Measurements from ENCODE around the gene SLC22A17.

DNA sequence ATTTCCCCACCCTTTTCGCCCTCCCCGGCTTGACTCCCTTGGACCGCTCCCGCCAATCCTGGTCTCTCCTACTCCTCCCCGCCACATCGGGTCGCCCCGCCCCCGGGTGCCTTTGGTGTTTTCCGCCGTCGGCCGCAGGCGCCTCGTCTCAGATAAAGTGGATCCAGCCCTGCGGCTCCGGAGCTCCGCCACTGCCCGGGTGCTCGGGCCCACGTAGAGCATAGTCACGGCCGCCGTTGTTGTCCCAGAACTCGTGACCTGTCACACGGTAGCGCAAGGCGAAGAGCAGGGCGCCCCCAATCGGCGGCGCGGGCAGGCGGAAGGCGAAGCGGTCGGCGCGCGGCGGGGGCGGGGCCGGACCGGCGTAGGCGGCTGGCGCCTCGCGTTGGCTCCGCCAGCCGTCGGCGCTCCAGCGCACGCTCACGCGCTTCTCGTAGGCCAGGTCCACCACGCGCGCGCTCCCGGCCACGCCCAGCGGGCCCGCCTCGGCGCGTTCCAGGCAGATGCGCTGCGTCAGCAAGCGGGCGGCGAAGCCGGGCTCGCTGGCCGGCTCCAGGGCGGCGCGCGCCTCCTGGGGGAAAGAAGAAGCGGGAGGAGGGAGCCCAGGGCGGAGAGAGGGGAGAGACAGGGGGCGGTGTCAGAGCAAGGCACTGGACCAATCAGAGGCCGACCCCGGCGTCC is 51.3 kb downstream of the SLC22A17 start:
- TF ChIP-seq BRD4 (IDR thresholded peaks at IDR 0.05) (no peak), ZNF263 (CRISPR knock-in tag; IDR thresholded peaks at IDR 0.05; ENCODE audit: borderline replicate concordance) (no peak; the same call in 1 of the 2 replicates), ZNF76 (CRISPR knock-in tag; IDR thresholded peaks at IDR 0.05; ENCODE audit: borderline replicate concordance) (no peak; the same call in 1 of the 2 replicates), KAT8 (IDR thresholded peaks at IDR 0.05; ENCODE audit: low read depth) (no peak)
- TF ChIP-seq, protein P1, sequence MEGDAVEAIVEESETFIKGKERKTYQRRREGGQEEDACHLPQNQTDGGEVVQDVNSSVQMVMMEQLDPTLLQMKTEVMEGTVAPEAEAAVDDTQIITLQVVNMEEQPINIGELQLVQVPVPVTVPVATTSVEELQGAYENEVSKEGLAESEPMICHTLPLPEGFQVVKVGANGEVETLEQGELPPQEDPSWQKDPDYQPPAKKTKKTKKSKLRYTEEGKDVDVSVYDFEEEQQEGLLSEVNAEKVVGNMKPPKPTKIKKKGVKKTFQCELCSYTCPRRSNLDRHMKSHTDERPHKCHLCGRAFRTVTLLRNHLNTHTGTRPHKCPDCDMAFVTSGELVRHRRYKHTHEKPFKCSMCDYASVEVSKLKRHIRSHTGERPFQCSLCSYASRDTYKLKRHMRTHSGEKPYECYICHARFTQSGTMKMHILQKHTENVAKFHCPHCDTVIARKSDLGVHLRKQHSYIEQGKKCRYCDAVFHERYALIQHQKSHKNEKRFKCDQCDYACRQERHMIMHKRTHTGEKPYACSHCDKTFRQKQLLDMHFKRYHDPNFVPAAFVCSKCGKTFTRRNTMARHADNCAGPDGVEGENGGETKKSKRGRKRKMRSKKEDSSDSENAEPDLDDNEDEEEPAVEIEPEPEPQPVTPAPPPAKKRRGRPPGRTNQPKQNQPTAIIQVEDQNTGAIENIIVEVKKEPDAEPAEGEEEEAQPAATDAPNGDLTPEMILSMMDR (IDR thresholded peaks at IDR 0.05 in 2 of 3, conservative IDR thresholded peaks at IDR 0.05 in 1 of 3; ENCODE audit: insufficient read depth in 2 of 3, low read depth in 1 of 3, low read length in 3 of 3) = peak; percentile 65 to 76 (median 66)
